ENCODE results near the gene SLX4IP.
"Not testable (repeated sequence)": the region's sequence is repeated elsewhere in the genome, so short reads cannot be mapped to it uniquely, and the experiment has no call there.

SLX4IP gene

GRCh38 chr20:10434832-10435812 lies at the start of gene SLX4IP:
TSS of gene SLX4IP (plus strand) at chr20:10435305. CDS start at chr20:10458205, 22,900 bp downstream.
- DNase-seq = peak; percentile 95

- DNase-seq = no peak
Observed at GRCh38 chr20:10385850-10386544, 49.1 kb upstream of the SLX4IP start.

- DNase-seq = no peak
Observed at GRCh38 chr20:10387686-10388085, 47.4 kb upstream of the SLX4IP start.

GRCh38 chr20:10388597-10388996 lies 46.5 kb upstream of the SLX4IP start:
- DNase-seq = no peak

GRCh38 chr20:10390709-10391108 lies 44.4 kb upstream of the SLX4IP start:
- no peak for DNase-seq

- DNase-seq = not testable (repeated sequence)
Observed at GRCh38 chr20:10394752-10395151, 40.4 kb upstream of the SLX4IP start.

- DNase-seq = no peak
Observed at GRCh38 chr20:10398834-10399369, 36.2 kb upstream of the SLX4IP start.

- DNase-seq = peak; percentile 49
Observed at GRCh38 chr20:10402938-10403608, 32.0 kb upstream of the SLX4IP start.

GRCh38 chr20:10404023-10404628 lies 31.0 kb upstream of the SLX4IP start:
- DNase-seq = peak; percentile 18

- DNase-seq = no peak
Observed at GRCh38 chr20:10404959-10405530, 30.1 kb upstream of the SLX4IP start.

- no peak for DNase-seq
Observed at GRCh38 chr20:10408108-10408813, 26.8 kb upstream of the SLX4IP start.

- no peak for DNase-seq
Observed at GRCh38 chr20:10411673-10412072, 23.4 kb upstream of the SLX4IP start.

GRCh38 chr20:10412591-10413408 lies 22.3 kb upstream of the SLX4IP start:
- no peak for DNase-seq

- no peak for DNase-seq
Observed at GRCh38 chr20:10415013-10415650, 20.0 kb upstream of the SLX4IP start.

- DNase-seq = not testable (repeated sequence)
Observed at GRCh38 chr20:10417218-10417617, 17.9 kb upstream of the SLX4IP start.

- DNase-seq = no peak
Observed at GRCh38 chr20:10419550-10420133, 15.5 kb upstream of the SLX4IP start.

- no peak for DNase-seq
Observed at GRCh38 chr20:10423735-10424134, 11.4 kb upstream of the SLX4IP start.

GRCh38 chr20:10427060-10427692 lies 7.9 kb upstream of the SLX4IP start:
- DNase-seq = peak; percentile 65

GRCh38 chr20:10428008-10428407 lies 7.1 kb upstream of the SLX4IP start:
- no peak for DNase-seq

Measured in suppressor macrophage treated with lipopolysaccharide for 4 hours (primary cell).